OCI-M1 (cell line): Measurements from ENCODE around the gene MRPL55.

ENCODE experiments used
- DNase-seq: peaks from one replicate; lab custom pipeline; 2025; lab: John Stamatoyannopoulos, UW

MRPL55 gene

DNA sequence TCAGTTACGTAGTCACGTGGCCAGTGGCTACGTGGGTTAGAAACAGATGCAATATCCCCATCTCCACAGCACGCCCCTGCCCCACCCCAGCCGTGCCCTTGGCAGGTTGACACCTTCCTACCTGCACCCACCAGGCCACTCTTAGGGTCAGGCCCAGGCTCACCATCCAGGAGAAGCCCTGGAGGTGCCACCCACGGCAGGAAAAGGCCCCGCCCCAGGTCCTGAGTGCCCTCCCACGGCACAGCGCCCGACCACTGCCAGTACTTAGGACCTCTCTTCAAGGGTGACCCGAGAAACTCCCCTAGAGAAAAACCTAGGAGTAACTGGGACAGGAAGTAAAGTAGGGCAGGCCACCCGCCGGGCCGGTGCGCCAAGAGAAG is 7.5 kb downstream of the MRPL55 start:
- no peak for DNase-seq

DNA sequence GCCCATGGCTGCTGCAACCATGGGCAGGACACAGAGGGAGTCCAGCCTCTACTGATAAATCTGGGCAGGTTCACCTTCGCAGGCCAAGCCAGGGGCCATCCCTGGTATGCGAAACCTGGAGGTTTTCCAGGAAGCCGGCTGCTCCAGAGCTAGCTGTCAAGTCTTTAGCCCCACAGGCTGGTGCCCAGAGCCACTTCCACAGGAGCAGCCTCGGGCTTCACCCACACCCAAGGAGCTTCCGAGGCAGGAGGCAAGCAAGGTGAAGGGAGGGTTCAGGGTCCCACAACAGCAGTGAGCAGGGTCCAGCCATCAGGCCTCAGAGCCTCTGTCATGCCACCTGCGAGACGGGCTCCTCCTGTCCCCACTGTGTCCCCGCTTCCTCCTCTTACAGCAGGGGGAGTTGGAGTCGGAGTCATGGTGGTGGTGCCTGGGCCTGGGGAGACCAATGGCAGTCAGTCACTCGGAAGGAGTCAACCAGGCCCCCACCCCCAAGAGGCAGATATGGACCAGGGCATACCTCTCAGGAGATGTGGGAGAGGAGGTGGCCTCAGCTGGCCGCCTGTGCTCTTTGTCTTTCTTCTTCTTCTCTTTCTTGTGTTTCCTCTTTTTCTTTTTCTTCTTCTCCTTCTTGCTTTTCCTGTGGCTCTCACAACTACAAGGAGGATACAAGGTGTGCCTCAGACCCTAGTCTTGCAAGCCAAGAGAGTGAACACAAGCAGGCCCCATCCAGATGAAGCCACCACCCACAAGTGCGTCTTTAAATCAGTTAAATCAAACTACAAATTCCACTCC is 8.1 kb downstream of the MRPL55 start:
- DNase-seq: peak; percentile 11

DNA sequence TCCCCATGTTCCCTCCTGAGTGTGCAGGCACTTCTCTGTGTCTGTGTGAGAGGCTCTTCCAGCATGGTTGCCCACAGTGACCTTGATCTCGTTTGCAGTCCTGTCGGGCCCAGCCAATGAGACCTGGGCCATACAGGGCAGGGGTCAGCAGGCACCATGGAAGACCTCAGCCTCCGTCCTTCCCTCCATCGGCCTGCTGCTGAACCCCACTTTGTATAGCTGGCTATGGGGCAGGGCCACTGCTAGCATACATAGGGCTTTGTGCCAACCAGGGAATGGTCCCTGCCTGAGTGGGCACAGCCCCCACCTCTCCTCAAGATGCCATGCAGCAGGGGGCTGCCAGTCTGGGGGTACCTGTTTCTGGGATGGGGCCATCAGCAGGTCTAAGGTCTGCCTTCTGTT is 9.8 kb downstream of the MRPL55 start:
- no peak for DNase-seq

DNA sequence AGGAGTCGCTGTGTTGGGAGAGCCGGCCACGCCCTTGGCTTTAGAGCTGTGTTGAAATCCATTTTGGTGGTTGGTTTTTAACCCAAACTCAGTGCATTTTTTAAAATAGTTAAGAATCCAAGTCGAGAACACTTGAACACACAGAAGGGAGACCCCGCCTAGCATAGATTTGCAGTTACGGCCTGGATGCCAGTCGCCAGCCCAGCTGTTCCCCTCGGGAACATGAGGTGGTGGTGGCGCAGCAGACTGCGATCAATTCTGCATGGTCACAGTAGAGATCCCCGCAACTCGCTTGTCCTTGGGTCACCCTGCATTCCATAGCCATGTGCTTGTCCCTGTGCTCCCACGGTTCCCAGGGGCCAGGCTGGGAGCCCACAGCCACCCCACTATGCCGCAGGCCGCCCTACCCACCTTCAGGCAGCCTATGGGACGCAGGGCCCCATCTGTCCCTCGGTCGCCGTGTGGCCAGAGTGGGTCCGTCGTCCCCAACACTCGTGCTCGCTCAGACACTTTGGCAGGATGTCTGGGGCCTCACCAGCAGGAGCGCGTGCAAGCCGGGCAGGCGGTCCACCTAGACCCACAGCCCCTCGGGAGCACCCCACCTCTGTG is 10.7 kb downstream of the MRPL55 start:
- DNase-seq: no peak

DNA sequence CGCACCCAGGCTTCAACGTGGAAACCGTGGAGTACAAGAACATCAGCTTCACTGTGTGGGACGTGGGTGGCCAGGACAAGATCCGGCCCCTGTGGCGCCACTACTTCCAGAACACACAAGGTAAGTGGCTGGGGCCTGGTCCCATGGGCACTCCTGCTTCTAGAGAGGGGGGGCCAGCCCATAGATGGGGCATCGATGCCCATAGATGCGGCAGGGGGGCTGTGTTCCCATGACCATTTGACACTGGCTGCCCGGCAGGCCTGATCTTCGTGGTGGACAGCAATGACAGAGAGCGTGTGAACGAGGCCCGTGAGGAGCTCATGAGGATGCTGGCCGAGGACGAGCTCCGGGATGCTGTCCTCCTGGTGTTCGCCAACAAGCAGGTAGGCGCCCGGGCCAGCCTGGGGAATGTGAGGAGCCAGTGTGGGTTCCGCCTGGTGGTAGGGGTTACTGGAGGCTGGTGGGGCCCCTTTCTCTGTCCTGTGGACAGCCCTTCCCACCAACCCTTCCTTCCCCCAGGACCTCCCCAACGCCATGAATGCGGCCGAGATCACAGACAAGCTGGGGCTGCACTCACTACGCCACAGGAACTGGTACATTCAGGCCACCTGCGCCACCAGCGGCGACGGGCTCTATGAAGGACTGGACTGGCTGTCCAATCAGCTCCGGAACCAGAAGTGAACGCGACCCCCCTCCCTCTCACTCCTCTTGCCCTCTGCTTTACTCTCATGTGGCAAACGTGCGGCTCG is 11.6 kb downstream of the MRPL55 start:
- DNase-seq: no peak

DNA sequence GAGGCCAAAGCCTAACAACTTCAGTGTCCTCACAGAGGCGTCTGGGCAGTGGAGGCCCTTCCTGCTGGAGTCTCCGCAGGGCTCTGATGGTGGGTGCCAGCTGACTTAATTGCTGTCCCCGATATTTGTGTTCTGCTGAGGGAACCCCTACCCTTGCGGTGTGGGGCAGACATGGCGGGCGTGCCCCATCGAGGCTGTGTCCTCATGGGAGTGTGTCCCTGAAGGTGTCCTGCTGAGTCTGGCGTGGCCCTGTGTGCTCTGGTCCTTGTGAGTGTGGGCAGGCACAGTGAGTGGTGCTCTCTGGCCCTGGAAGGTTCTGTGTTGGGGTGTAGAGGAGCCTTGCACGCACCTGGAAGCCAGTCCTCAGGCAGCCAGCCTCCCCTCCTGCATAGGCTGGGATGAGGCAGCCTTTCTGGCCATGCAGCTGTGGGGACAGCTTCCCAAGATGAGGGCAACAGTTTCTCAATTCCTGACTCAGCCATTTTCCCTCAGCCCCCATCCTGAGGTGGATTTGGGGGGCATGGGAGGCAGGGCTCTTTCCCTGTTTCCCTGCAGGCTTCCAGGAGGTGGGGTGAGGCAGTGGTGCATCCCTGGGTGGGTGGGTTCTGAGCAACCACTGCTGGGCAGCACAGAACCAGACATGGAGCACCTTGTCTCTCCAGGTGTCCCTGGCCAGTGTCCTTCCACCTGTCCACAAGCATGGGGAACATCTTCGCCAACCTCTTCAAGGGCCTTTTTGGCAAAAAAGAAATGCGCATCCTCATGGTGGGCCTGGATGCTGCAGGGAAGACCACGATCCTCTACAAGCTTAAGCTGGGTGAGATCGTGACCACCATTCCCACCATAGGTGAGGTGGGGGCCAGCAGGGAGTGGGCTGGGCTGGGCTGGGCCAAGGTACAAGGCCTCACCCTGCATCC is 12.4 kb downstream of the MRPL55 start:
- DNase-seq: no peak

DNA sequence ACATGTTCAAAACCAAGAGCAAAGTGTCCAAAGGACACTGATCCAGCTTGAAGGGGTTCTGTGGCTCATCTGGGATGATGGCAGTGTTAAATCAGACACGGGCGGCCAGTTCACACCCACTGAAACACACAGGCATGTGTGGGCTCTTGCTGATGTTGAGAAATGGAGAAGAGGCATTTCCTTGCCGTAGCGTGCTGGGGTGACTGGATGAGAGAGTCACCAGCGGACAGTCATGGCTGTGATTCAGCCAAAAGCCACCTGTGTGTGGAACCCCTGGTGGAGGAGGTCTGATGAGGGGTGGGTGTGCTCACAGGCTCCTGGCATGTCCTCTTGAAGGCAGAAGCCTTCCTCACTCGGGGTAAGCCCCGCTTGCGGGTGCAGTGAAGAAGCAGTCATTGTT is 13.2 kb downstream of the MRPL55 start:
- no peak for DNase-seq

DNA sequence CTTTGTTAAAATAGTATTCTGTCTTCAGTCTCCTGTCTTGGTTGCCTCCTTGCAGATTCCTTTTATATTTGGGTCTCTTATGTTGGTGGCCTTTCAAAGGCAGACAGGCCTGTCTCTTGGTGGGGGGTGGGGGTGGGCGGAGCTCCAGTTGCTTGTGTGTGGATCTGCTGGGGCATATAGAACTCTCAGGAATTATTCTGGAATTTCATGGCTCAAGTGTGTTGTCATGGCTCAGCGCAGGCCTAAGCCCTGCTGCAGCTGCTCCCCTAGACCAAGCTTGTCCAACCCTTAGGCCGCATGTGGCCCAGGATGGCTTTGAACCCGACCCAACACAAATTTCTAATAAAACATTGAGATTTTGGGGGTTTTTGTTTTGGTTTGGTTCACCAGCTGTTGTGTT is 13.9 kb downstream of the MRPL55 start:
- no peak for DNase-seq

DNA sequence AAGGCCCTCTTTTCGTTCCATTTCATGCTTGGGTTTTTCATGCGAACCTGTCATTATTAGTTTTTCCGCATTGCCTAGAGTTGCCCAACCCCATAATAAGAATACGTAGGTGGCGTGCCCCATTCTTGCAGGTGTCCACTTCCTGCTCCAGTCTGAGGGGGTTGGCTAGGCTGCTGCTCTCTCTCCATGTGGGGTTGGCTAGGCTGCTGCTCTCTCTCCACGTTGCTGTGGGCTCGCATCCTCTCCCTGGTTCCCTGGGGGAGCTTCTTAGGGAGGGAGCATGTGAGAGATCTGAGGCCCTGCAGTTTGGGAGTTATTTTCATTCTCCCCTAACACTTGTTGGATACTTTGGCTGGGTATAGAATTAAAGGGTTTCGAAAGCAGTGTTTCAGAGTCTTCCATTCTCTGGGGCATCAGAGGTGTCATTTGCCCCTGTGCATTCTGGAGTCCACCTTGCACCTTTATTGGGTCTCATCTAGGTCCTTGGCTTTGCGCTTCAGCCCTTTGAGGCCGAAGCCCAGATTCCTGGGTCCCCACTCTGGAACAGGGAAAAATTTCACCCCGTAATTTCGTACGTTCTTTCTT is 14.6 kb downstream of the MRPL55 start:
- DNase-seq: no peak

DNA sequence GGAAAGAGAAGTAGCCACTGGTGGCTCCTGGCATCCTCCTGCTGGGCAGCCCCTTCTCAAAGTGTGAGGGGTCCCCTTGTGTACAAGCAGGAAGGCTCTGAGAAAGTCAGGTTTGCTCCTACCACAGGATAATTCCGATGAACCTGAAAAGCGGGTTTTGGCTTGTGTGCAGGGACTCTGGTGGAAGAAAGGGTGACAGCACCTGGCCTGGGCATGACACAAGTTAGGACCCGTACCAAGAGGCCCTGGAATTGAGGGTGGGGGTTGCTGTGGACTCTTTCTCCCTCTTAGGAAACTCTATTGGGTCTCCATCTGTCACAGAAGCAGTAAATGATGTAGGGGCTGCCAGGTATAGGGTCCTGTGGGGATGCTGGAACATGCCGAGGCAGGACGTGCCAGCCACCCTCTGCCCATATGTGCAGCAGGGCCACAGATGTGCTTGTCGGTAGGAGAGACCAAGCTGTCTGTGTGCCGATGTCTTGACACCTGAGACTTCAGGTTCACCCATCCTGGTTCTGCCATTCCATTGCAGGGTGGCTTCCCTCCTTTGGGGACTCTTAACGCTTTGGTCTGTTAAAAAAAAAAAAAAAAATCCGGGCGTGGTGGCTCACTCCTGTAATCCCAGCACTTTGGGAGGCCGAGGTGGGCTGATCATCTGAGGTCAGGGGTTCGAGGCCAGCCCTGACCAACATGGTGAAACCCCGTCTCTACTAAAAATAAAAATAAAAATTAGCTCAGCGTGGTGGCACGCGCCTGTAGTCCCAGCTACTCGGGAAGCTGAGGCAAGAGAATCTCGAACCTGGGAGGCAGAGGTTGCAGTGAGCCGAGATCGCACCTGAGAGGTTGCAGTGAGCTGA is 15.8 kb downstream of the MRPL55 start:
- DNase-seq: no peak

DNA sequence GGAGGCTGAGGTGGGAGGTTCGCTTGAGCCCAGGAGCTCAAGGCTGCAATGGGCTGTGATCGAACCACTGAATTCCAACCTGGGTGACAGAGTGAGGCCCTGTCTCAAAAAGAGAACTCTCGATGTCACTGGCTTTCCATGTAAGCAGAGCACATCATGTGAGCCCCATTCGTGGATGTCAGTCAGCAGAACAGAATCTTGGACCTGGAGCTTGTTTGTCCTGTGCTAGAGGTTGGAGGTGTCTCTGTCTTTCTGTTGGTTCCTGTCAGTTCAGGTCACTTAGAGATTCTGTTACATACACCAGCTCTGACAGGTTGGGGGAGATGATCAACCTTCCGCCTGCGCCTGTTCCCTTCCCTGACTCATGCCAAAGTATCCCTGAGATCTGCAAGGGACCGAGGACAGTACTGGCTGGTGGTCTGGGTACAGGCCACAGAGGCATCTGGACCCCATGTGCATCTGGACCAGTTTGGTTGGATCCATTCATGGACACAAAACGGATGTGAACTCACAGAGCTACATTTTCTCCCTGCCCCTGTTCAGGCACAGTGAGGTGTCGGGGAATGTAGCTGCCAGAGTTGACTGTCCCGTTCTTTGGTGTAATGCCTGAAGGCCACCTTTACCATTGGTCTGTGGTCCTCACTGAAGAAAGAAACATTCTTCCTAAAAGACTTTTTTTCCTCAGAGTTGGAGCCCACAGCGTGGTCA is 16.6 kb downstream of the MRPL55 start:
- DNase-seq: no peak

DNA sequence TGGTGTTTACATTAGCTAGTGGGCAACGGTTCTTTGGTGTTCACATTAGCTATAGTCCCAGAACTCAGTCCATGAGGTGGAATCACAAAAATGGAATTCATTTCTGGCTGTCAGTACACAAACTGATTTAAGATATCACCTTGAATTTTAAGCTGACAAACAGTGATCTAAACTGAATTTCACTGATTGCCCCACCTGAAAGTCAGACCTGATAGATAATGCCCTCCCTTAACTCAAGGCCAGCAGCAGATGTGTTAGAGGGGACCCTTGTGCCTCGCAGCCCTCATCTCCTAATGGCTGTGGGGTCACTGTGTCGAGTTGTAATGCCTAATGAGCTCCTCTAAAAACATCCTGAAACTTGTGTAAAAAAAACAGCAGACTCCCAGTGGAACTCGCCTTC is 18.0 kb downstream of the MRPL55 start:
- no peak for DNase-seq

DNA sequence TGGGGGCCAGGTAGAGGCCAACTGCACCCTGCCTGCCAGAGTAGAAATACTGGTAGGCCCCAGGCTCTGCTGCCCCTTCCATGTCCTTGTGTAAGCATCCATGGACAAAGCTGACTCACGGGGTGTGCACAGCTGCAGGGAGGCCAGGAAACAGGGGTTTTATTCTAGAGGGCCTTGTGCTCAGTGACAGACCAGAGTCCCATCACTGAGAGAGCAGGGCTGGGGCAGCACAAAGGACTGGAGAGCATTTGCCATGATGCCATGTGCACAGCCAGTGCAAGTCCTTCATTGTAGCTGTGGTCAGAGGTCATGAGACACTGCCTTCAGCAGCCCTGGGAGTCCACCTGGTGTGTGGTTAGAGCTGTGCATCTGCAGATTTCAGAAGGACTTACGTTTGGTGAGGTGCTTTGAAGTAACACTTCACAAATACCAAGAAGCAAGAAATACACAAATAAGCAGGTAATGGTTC is 18.5 kb downstream of the MRPL55 start:
- no peak for DNase-seq

DNA sequence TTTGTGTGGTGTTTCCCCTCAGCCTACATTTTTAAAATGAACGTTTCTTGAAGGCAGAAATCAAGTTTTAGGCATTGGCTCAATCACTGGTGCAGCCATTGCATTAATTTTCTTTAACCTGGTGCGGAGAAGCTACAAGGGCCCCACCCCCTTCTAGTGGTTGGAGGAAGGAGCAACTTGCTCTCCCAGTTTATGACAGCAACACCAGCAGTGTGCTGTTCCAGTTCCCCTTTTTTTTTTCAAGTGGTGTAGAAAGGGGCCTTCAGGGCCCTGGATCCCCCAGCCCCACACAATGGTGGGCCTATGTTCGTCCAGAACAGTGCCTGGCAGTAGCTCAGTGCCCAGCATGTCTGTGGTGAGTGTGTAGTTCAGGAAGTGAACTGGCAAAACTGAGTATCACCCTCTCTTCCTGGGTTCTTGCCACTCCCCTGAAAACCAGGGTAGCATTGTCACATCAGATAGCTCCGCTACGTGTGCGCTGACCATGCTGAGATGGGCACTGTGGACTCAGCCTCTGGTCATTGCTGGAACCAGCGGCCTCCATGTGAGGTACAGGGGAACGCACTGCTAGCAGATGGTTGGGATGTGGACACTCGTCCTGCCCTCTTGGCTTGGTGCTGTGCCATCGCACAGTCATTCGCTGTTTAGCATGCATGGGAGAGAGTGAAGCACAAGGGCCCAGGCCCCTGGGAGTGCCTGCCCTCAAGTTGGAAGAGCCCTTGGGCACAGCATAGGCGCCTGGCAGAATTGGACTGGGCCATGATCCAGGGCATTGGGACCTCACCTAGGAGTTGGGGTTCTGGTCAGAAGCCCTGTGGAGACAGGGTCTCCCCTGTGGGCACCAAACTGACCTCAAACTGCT is 19.3 kb downstream of the MRPL55 start:
- no peak for DNase-seq

DNA sequence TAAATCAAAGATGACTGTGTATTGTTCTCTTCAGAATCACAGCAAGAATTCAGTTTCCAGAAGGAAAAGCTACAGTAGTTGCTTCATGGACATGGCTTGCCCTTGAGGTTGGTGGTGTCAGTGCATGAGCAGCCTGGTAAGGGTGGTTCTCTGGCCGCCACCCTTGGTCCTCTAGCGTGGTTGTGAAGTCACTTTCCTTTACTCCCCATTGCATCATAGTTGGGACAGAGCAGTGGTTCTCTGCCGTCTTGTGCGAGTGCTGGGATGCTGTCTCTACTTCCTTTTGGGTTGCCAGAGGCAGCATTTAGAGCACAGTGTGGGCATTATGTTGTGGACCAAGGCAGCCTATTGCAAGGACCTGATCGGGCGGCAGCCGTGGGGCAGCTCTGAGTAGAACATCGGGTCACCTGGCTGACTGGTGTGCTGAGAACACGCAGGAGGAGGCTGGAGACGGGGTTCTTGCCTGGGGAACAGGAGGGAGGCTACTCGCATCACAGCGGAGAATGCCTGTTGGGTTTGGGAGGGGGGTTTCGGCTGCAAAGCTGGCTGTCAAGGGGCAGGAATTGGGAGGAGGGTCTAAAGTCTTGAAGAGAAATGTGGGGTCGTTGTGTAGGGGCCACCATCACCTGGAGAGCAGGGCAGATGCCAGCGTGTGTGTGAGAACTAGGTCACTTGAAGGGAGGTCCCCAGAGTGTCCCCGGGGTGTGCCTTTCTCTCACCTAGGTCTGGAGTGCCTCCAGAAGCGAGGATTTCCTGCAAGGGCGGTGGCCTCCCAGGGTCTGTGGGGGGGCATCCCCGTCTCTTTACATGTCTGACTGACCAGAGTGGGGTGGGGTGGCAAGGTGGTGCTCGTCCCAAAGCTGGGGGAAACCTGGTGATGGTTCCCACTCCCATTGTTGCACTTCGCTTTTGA is 20.3 kb downstream of the MRPL55 start:
- DNase-seq: peak; percentile 31

DNA sequence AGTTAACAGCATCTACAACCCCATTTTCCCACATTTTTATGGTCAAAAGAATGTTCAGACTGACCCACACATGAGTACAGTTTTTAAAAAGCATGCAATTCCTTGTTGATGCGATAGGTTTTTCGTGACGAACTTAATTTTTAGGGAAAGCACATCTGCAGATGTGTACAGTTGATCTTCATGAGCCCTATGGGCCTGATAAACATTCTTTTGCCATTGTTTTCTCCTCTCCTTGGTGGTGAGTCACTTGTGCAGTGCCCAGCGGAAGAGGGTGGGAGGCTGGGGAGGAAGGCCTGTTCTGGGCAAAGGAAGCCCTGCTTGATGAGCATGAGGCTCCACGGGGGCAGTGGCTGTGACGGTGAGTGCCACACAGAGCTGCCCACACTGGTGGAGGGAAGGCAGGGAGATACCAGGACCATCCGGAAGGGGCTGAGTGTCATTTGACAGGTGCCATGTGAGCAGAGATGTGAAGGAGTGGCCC is 21.3 kb downstream of the MRPL55 start:
- no peak for DNase-seq

DNA sequence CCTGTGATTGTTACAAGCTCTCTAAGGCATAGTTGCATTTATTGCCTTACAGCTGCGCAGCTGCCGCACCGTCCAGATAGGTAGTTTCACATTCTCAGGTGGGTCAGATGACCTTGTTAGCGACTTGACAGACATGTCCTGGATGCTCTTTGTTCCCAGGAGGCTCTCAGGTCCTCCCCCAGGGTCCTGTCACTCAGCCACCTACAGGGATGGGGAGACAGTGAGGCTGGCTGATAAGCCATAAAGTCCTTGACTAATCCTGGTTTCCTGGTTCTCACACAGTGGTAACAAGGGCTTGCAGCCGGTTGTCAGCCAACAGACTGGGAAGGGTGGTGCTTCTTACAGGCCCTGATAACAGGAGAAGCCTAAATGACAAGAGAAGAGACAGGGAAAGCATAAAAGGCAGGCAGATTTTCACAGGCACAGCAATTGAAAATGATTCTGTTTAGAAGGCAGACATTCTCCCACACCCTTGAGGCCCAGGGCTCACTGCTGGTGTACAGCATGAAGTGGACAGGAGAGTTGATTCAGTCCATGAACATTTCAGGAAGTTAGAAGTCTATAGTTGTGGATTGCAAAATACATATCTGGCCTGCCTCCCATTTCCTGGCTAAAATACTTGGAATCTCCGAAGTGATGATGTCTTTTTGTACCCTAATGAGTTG is 23.7 kb downstream of the MRPL55 start:
- DNase-seq: peak; percentile 34
